ENCODE data around the gene THSD7B.

The THSD7B gene

GRCh38 chr2:137507237-137507636 lies 741.9 kb downstream of the THSD7B start:
- DNase-seq (ENCODE audit: low spot score) = no peak
- no peak for TF ChIP-seq CTCF (IDR thresholded peaks at IDR 0.05; ENCODE audit: extremely low read depth, missing control alignments)

GRCh38 chr2:137508739-137509384 lies 743.5 kb downstream of the THSD7B start:
- no peak for DNase-seq (ENCODE audit: low spot score)
- no peak for TF ChIP-seq CTCF (IDR thresholded peaks at IDR 0.05; ENCODE audit: extremely low read depth, missing control alignments)

- TF ChIP-seq CTCF (IDR thresholded peaks at IDR 0.05; ENCODE audit: extremely low read depth, missing control alignments) = no peak
These were observed 746.2 kb downstream of the THSD7B start for GRCh38 chr2:137511526-137511925.

GRCh38 chr2:137521653-137522619 lies 756.6 kb downstream of the THSD7B start:
- TF ChIP-seq CTCF (IDR thresholded peaks at IDR 0.05; ENCODE audit: extremely low read depth, missing control alignments) = no peak
- DNase-seq (ENCODE audit: low spot score) = no peak

More at GRCh38 chr2:137511526-137511925, 746.2 kb downstream of the THSD7B start:
- DNase-seq (ENCODE audit: low spot score) = no peak

GRCh38 chr2:137522620-137523011 lies 757.3 kb downstream of the THSD7B start:
- DNase-seq (ENCODE audit: low spot score) = no peak
- no peak for TF ChIP-seq CTCF (IDR thresholded peaks at IDR 0.05; ENCODE audit: extremely low read depth, missing control alignments)

- TF ChIP-seq CTCF (IDR thresholded peaks at IDR 0.05; ENCODE audit: extremely low read depth, missing control alignments) = no peak
- no peak for DNase-seq (ENCODE audit: low spot score)
These were observed 758.6 kb downstream of the THSD7B start for GRCh38 chr2:137523931-137524330.

GRCh38 chr2:137525132-137525531 lies 759.8 kb downstream of the THSD7B start:
- no peak for DNase-seq (ENCODE audit: low spot score)
- TF ChIP-seq CTCF (IDR thresholded peaks at IDR 0.05; ENCODE audit: extremely low read depth, missing control alignments) = no peak

Data from GM20000 (cell line).